Muscle of back (tissue), 11 donors: ENCODE measurements around the gene TFPT. TPM values are rescaled to one million over a fixed set of nuclear protein-coding genes. Genes with fewer than 3 reads are reported as not detected.

Experiments used
- DNase-seq, 3 donors: peaks; one replicate each; pipeline versions ENCODE4 v3.0.0 to v3.0.0-alpha.2; 2013
- polyA plus RNA-seq, 10 donors: library from polyadenylated mRNA; unstranded; fragments of 120-200 nt; gene quantifications; one replicate each; pipeline ENCODE4 v1.2.1, GENCODE V29; 2013; ENCODE audit not compliant: insufficient read length in 10 of 10

The TFPT gene
- polyA plus RNA-seq, 10 donors, result 9.8 to 17.7 (median 13.4) TPM

- no peak for DNase-seq
These were observed 36.0 kb upstream of the TFPT start for GRCh38 chr19:54151362-54152035.

DNA sequence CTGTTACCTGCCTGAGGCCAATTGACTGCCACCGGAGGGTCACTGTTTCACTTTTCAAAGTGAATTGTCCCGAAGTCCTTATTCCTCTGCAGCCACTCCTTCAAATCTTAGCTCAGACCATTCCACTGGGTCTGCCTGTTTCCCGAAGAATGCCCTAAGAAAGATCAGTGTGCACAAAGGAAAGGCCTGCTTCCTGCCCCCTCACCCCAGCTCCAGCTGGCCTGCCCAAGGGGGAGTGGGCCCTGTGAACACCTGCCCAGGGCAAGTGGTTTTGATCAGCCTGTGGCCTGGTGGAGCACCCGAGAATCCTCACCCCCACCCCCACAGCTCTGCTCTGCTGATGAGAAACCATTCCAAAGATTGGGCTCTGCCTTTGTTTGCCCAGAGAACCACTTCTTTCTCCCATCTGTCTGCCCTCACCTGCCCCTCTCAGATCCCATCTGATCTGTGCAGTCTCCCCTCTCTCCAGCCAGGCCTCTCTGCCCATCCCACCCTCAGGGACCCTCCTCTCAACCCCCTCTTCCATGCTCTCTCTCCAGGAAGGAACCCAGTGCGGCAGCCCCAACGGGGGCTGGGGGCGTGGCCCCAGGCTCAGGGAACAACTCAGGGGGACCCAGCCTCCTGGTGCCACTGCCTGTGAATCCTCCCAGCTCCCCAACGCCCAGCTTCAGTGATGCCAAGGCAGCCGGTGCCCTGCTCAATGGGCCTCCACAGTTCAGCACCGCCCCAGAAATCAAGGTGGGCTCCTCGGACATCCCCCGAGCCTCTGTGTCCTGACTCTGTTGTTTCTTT, 33.8 kb upstream of the TFPT start:
- no peak for DNase-seq

GRCh38 chr19:54148158-54148557, 32.7 kb upstream of the TFPT start:
- DNase-seq, result no peak

DNA sequence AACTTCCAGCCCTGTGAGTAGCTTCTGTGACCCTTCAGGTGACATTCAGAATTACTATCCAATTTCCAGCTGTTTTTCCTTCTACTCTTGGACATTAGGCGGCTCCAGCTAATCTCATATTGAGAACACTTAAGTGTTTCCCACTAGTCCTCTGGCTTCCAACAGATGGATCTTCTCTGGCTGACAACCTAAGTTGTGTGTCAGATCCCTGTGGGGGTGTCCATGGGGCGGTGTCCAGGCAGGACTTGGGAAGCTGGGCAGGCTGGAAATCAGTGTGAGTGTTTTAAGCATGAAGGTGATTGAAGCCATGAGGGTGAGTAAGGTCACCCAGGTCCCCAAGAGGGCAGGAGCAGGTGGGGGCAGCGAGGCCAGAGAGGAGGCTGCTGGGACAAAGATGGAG, 32.2 kb upstream of the TFPT start:
- DNase-seq, result no peak

DNA sequence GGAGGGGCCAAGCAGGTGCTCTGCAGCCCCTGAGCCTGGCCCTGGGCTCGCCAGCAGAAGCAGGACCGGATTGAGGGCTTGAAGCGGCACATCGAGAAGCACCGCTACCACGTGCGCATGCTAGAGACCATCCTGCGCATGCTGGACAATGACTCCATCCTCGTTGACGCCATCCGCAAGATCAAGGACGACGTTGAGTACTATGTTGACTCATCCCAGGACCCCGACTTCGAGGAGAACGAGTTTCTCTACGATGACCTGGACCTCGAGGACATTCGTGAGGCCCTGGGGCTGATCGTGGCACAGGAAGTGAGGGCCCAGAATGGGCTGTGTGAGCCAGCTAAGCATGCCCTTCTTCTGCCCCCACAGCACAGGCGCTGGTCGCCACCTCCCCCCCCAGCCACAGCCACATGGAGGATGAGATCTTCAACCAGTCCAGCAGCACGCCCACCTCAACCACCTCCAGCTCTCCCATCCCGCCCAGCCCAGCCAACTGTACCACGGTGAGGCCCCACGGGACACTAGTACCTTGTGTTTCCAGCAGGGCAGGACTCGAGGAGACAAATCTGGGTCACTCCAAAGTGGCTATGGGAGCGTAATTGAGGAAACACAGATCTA, 30.2 kb upstream of the TFPT start:
- DNase-seq, result no peak

GRCh38 chr19:54142166-54142780, 26.8 kb upstream of the TFPT start:
- DNase-seq, result no peak

GRCh38 chr19:54141356-54141755, 25.9 kb upstream of the TFPT start:
- no peak for DNase-seq

DNA sequence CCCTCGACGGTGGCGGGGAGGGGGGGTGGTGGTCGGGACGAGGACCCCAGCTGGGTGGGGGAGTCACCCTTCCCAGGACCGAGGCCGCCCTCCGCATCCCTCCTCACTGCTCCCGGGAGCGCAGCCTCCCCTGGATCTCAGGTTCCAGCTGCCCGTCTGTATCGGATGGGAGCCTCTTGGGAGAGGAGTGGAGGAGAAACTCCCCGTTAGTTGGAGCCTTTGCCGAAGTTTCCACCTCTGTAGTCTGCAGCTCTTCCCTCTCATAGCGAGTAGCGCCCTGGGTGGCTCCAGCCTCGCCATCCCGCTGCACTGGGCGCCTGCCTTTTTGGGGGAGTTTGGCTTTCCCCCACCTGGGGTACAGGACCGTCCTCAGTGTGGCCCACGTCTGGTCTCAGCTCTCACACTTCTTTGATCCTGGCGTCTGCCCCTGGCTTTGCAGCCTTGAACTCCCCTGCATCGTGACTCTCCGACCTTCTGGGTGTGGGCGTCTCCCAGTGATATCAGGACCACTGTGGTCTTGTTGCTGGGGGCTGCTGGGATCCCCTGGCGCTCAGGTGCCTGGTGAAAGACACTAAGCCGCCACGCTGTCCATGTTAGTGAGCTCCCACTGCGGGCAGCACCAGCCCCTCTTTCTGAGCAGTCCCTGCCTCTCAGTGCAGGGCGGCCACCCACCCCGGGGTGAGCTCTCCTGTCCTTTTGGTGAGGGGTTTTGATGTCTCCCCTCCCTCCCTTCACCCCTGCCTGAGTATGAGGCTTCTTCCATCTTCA, 23.2 kb upstream of the TFPT start:
- DNase-seq, result no peak

- DNase-seq, result peak in 1 of 3 donors; percentile 39
These were observed 22.4 kb upstream of the TFPT start, which contains the start of gene CNOT3 for GRCh38 chr19:54137699-54138488. TSS of gene CNOT3 (plus strand) at chr19:54137762. CDS start at chr19:54142979, 5,217 bp downstream.

- peak; percentile 100 for DNase-seq
These were observed 21.6 kb upstream of the TFPT start for GRCh38 chr19:54136864-54137698.

DNA sequence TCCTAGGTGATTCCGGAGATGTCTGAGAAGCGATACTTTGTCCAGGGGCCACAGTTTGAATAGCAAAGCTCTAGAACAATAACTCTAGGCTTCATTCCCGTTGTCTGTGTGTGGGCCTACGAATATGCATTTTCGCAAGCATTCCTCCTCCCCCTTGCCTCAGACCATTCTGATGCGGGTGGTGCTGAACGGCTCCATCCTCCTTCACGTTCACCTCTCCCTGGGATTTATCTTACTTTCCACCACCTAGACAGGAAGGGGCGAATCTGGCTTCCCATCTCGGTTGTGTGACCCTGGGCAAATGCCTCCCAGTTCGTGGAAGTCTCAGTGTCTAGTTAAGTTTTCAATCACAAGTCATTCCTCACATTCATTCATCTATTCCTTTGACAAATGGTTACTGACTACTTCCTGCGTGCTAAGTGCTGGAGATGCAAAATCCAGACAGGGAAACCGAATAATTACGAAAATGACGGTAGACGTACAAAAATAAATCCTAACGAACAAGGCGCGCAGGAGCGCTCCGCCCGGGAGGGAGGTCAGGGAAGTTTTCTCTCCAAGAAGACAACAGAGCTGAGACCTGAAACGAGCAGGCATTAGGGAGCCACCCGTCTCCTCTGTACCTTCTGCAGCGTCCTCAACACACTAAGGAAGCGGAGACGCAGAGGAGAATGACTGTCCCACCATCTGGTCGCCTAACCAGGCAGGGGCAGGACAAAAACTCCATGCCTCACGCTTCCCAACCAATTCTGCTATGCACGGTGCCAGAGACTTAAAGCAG, 20.8 kb upstream of the TFPT start:
- no peak for DNase-seq

GRCh38 chr19:54133957-54134590, 18.6 kb upstream of the TFPT start:
- DNase-seq, result no peak

DNA sequence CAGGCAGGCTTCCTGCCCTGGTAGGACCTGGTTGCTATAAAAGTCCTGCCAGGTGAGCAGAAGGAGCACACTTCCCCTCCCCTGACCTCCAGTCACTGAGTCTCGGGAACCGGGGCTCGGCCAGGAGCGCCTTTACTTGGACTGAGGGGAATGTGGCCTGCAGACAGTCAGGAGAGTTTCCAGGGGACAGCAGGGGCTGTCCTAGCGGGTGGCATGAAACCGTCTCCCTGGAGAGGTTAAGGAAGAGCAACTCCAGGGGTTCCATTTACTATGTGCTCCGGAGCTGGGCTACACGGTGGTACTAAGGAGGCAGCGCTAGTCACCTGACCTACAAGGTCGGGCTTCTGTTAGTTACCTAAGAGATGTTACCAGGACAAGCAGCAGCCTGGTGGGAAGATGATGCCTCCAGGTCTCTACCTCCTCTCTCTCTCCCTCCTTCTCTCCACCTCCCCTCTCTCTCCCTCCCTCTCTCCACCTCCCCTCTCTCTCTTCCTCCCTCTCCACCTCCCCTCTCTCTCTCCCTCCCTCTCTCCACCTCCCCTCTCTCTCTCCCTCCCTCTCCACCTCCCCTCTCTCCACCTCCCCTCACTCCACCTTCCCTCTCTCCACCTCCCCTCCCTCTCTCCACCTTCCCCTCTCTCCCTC, 18.0 kb upstream of the TFPT start:
- peak in 2 of 3 donors; percentile 24 to 47 for DNase-seq

- no peak for DNase-seq
These were observed 14.2 kb upstream of the TFPT start for GRCh38 chr19:54129617-54129996.

- no peak for DNase-seq
These were observed 13.5 kb upstream of the TFPT start for GRCh38 chr19:54128796-54129616.

- DNase-seq, result no peak
These were observed 12.9 kb upstream of the TFPT start for GRCh38 chr19:54128441-54128725.
